Measurements from ENCODE around the gene SNAI3. TPM values are rescaled to one million over a fixed set of nuclear protein-coding genes. Genes with fewer than 3 reads are reported as not detected.

Gene SNAI3
- total and polyA plus RNA-seq, 2 experiments from 2014 or later = 10.3 to 19.4 TPM

DNA sequence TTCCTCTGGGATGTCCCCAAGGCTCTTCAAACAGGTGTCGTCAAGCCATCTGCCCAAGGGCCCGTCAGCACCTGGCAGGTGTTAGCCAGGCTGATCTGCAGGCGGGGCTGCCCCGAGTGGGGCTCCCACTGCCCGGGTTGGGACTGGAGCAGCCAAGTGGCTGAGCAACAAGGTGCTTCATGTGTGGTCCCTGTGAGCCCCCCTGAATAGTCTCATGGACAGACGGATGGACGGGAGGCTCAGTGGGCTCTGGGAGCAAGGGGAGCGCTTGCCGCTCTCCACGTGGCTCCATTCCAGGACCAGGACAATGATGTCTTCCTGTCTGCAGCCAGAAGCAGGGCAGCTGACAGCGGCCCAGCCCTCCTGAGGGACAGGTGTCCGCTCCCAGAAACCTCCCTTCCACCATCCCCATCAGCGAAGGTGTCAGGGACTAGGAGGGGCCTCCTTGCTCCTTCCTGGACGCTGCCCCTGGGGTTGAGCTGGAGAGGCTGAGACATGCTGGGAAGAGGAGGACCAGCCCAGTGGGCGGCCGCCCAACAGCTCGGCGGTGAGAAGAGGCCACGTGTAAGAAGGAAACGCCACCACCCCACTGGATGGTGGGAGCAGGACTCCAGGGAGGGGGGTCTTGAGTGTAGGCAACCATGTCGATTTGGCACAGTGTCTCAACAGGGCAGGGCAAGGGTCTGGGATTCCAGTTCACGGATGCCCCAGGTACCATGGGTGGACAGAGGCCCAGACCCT, 9.6 kb downstream of the SNAI3 start:
- H3K27ac ChIP-seq (ENCODE audit: low read depth) = no peak overlapping the region
- no peak overlapping the region for H3K4me2 ChIP-seq
- H3K79me2 ChIP-seq (replicated peaks; ENCODE audit: insufficient read depth) = no peaks in the 10 kb centered on the region
- TF ChIP-seq, protein P1, sequence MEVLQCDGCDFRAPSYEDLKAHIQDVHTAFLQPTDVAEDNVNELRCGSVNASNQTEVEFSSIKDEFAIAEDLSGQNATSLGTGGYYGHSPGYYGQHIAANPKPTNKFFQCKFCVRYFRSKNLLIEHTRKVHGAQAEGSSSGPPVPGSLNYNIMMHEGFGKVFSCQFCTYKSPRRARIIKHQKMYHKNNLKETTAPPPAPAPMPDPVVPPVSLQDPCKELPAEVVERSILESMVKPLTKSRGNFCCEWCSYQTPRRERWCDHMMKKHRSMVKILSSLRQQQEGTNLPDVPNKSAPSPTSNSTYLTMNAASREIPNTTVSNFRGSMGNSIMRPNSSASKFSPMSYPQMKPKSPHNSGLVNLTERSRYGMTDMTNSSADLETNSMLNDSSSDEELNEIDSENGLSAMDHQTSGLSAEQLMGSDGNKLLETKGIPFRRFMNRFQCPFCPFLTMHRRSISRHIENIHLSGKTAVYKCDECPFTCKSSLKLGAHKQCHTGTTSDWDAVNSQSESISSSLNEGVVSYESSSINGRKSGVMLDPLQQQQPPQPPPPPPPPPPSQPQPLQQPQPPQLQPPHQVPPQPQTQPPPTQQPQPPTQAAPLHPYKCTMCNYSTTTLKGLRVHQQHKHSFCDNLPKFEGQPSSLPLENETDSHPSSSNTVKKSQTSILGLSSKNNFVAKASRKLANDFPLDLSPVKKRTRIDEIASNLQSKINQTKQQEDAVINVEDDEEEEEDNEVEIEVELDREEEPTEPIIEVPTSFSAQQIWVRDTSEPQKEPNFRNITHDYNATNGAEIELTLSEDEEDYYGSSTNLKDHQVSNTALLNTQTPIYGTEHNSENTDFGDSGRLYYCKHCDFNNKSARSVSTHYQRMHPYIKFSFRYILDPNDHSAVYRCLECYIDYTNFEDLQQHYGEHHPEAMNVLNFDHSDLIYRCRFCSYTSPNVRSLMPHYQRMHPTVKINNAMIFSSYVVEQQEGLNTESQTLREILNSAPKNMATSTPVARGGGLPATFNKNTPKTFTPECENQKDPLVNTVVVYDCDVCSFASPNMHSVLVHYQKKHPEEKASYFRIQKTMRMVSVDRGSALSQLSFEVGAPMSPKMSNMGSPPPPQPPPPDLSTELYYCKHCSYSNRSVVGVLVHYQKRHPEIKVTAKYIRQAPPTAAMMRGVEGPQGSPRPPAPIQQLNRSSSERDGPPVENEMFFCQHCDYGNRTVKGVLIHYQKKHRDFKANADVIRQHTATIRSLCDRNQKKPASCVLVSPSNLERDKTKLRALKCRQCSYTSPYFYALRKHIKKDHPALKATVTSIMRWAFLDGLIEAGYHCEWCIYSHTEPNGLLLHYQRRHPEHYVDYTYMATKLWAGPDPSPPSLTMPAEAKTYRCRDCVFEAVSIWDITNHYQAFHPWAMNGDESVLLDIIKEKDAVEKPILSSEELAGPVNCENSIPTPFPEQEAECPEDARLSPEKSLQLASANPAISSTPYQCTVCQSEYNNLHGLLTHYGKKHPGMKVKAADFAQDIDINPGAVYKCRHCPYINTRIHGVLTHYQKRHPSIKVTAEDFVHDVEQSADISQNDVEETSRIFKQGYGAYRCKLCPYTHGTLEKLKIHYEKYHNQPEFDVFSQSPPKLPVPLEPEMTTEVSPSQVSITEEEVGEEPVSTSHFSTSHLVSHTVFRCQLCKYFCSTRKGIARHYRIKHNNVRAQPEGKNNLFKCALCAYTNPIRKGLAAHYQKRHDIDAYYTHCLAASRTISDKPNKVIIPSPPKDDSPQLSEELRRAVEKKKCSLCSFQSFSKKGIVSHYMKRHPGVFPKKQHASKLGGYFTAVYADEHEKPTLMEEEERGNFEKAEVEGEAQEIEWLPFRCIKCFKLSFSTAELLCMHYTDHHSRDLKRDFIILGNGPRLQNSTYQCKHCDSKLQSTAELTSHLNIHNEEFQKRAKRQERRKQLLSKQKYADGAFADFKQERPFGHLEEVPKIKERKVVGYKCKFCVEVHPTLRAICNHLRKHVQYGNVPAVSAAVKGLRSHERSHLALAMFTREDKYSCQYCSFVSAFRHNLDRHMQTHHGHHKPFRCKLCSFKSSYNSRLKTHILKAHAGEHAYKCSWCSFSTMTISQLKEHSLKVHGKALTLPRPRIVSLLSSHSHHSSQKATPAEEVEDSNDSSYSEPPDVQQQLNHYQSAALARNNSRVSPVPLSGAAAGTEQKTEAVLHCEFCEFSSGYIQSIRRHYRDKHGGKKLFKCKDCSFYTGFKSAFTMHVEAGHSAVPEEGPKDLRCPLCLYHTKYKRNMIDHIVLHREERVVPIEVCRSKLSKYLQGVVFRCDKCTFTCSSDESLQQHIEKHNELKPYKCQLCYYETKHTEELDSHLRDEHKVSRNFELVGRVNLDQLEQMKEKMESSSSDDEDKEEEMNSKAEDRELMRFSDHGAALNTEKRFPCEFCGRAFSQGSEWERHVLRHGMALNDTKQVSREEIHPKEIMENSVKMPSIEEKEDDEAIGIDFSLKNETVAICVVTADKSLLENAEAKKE (CRISPR knock-in tag; IDR thresholded peaks at IDR 0.05) = no peak
- TF ChIP-seq, protein P2, sequence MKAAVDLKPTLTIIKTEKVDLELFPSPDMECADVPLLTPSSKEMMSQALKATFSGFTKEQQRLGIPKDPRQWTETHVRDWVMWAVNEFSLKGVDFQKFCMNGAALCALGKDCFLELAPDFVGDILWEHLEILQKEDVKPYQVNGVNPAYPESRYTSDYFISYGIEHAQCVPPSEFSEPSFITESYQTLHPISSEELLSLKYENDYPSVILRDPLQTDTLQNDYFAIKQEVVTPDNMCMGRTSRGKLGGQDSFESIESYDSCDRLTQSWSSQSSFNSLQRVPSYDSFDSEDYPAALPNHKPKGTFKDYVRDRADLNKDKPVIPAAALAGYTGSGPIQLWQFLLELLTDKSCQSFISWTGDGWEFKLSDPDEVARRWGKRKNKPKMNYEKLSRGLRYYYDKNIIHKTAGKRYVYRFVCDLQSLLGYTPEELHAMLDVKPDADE (IDR thresholded peaks at IDR 0.05) = no peak
- TF ChIP-seq CREB1 (CRISPR knock-in tag; IDR thresholded peaks at IDR 0.05; ENCODE audit: low read depth) (no peak), ZNF114 (CRISPR knock-in tag; IDR thresholded peaks at IDR 0.05) (no peak), EZH2 (IDR thresholded peaks at IDR 0.05; ENCODE audit: low read depth, unreplicated experiment) (no peak), STAT1 (IDR thresholded peaks at IDR 0.05; ENCODE audit: unreplicated experiment) (no peak), ZNF331 (CRISPR knock-in tag; IDR thresholded peaks at IDR 0.05; ENCODE audit: low read depth) (no peak), EZH2phosphoT487 (IDR thresholded peaks at IDR 0.05; ENCODE audit: unreplicated experiment) (no peak), JUNB (IDR thresholded peaks at IDR 0.05; ENCODE audit: unreplicated experiment) (no peak), NANOG (IDR thresholded peaks at IDR 0.05; ENCODE audit: borderline replicate concordance) (no peak), POLR2AphosphoS5 (IDR thresholded peaks at IDR 0.05; ENCODE audit: low read depth) (no peak)
- TF ChIP-seq, protein P3, sequence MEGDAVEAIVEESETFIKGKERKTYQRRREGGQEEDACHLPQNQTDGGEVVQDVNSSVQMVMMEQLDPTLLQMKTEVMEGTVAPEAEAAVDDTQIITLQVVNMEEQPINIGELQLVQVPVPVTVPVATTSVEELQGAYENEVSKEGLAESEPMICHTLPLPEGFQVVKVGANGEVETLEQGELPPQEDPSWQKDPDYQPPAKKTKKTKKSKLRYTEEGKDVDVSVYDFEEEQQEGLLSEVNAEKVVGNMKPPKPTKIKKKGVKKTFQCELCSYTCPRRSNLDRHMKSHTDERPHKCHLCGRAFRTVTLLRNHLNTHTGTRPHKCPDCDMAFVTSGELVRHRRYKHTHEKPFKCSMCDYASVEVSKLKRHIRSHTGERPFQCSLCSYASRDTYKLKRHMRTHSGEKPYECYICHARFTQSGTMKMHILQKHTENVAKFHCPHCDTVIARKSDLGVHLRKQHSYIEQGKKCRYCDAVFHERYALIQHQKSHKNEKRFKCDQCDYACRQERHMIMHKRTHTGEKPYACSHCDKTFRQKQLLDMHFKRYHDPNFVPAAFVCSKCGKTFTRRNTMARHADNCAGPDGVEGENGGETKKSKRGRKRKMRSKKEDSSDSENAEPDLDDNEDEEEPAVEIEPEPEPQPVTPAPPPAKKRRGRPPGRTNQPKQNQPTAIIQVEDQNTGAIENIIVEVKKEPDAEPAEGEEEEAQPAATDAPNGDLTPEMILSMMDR (conservative IDR thresholded peaks at IDR 0.05; ENCODE audit: low read depth in 2 of 2) = no peak
- TF ChIP-seq, protein P4, sequence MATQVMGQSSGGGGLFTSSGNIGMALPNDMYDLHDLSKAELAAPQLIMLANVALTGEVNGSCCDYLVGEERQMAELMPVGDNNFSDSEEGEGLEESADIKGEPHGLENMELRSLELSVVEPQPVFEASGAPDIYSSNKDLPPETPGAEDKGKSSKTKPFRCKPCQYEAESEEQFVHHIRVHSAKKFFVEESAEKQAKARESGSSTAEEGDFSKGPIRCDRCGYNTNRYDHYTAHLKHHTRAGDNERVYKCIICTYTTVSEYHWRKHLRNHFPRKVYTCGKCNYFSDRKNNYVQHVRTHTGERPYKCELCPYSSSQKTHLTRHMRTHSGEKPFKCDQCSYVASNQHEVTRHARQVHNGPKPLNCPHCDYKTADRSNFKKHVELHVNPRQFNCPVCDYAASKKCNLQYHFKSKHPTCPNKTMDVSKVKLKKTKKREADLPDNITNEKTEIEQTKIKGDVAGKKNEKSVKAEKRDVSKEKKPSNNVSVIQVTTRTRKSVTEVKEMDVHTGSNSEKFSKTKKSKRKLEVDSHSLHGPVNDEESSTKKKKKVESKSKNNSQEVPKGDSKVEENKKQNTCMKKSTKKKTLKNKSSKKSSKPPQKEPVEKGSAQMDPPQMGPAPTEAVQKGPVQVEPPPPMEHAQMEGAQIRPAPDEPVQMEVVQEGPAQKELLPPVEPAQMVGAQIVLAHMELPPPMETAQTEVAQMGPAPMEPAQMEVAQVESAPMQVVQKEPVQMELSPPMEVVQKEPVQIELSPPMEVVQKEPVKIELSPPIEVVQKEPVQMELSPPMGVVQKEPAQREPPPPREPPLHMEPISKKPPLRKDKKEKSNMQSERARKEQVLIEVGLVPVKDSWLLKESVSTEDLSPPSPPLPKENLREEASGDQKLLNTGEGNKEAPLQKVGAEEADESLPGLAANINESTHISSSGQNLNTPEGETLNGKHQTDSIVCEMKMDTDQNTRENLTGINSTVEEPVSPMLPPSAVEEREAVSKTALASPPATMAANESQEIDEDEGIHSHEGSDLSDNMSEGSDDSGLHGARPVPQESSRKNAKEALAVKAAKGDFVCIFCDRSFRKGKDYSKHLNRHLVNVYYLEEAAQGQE (IDR thresholded peaks at IDR 0.05; ENCODE audit: unreplicated experiment) = no peak
- no peak overlapping the region for H2AFZ ChIP-seq
- no peaks in the 10 kb centered on the region; the same call in 1 of the 2 replicates for H3K36me3 ChIP-seq (ENCODE audit: insufficient read depth)
- H3K27me3 ChIP-seq (ENCODE audit: insufficient read depth) = no peaks in the 10 kb centered on the region
- H3K9me3 Mint-ChIP-seq = no peaks in the 10 kb centered on the region
- H3K27me3 Mint-ChIP-seq (ENCODE audit: insufficient read depth, low read depth, poor library complexity) = peaks cover 15% of the 10 kb centered on the region
- ATAC-seq = no peak
- H3K9me2 ChIP-seq (ENCODE audit: insufficient read depth) = no peaks in the 10 kb centered on the region
- peaks cover 5% of the 10 kb centered on the region; the same call in 1 of the 2 replicates for H3K4me1 ChIP-seq (ENCODE audit: insufficient read depth)
- DNase-seq (ENCODE audit: low spot score) = no peak
- peaks cover 1% of the 10 kb centered on the region; the same call in 1 of the 2 replicates for H4K20me1 ChIP-seq (replicated peaks; ENCODE audit: insufficient read depth)
- H3K36me3 Mint-ChIP-seq (ENCODE audit: low read depth) = peaks cover 3% of the 10 kb centered on the region; the same call in 2 of the 3 replicates
- no peak overlapping the region for H3K4me3 ChIP-seq
- H3K27ac Mint-ChIP-seq = no peak overlapping the region
- H3K4me1 Mint-ChIP-seq = peaks cover 6% of the 10 kb centered on the region; the same call in 2 of the 3 replicates
- no peak overlapping the region for H3K4me3 Mint-ChIP-seq
- peaks cover 7% of the 10 kb centered on the region; the same call in 1 of the 2 replicates for H3F3A ChIP-seq (replicated peaks; ENCODE audit: low read depth)

Data from GM23338 (cell line).